ENCODE results near the gene PKP4.

The PKP4 gene

DNA sequence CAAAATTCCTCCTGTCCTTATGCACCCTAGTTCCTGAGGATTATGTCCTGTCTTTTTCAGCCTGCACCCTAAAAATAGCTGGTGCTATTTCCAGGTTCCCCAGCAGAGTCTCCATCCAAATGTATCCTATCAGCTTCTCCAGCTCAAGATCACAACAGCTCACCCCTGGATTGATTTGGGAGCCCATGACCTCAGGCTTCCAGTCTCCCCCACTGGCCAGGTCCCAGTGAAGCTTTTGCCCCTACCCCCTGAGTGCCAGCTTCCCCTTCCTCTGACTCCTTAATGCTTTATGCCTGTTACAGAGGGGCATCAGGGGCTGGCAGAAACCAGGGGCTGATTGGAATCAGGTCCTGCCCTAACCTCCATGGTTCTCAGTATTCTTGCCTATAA lies 261.4 kb downstream of the PKP4 start:
- no peak for DNase-seq (ENCODE audit: low spot score)

DNA sequence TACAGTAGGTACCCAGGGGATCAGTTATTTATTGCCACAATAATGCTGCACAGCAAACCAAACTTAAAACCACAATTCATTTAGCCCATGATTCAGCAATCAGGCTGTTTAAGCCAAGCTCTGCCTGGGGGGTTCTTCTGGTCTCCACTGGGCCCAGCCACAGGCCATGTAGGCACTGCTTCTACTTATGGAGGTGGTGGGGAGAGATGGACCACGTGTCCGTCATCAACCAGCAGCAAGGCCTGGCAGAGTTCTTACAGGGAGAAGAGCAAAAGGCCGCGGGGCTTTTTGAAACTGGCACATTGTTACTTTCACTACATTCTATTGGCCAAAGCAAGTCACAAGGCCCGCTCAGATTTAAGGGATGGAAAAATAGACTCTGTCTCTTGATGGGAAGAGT lies 262.1 kb downstream of the PKP4 start:
- no peak for DNase-seq (ENCODE audit: low spot score)

DNA sequence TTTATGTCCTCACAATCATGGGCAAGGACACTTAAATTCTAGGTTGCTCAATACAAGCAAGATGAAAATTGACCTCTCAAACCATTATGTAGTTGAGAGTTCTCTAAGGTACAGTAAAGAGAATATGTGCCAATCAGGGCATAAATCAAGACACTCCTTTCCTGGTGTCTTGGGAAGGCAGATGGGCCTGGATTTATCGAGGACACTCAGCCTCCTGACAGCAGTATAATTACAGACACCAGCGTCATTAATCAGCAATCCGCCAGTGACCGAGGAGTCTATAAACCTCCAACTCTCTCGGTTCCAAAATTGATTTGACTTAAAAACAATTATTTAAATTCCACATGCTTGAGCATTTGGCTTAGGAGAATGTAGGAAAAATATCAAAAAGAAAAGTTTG lies 262.7 kb downstream of the PKP4 start:
- DNase-seq (ENCODE audit: low spot score): no peak

DNA sequence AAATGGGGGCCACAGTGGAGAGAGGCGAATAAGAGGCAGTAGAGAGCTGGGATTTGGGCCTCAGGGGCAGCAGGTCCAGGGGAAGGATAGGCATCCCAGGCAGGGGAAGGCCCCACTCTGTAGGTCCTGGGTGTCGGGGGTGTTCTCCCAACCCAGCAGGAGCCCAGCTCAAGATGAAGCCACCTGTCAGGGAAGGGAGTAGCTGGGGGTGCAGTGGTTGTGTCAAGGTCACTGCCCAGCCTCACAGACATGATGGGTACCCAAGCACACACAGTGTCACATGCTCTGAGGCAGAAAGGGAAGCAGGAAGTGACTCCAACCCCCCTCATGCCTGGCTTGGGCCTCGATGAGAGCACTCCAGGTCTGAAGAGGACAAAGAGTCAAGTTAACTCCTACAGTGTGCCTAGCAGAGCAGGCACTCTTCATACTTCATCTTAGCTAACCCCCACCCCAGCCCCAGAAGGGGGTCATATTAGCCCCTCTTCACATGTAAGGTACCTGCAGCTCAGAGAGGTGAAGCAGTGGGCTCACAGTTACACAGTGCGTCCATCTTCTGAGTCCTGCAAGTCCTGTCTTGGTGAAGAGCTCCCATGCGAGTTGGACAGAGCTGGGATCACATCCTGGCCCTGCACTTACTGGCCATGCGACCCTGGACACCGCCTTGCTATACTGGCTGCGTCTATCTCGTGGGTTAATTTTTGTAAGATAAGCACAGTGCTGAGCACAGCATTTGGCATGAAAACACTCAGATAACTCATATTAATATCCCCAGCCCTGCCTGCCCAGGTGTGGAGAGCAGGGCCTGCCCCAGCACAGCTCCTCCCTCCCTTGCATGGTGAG lies 265.7 kb downstream of the PKP4 start:
- no peak for DNase-seq (ENCODE audit: low spot score)

DNA sequence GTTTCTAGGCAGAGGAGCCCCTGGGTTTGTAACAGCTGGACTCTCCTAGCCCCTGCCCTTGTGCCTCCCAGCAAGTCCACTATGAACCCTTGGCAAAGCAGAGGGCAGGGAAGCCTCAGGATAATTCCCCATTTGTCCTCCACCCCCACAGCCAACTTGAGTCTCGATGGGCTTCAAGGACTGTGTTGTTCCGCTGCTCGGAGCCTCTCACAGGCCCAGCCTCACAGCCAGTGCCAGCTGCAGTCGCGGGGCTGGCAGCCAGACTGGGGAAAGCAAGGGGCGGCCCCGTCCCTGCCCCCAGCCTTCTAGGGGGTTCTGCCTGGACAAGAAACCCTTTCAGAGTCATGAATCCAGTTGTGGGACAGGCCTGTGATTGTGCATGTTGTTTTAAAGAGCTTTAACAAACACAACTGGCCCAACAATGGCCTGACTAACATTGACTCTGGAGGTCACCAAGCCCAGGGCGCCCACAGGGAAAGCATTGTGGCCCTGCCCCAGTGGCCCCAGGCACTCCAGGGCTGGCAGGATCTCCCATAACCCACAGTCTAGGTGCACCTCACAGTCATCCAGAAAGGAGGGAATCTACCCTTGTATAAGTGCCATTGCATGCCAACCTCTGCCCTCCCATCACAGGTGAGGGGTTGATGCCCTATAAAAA lies 266.6 kb downstream of the PKP4 start:
- no peak for DNase-seq (ENCODE audit: low spot score)

DNA sequence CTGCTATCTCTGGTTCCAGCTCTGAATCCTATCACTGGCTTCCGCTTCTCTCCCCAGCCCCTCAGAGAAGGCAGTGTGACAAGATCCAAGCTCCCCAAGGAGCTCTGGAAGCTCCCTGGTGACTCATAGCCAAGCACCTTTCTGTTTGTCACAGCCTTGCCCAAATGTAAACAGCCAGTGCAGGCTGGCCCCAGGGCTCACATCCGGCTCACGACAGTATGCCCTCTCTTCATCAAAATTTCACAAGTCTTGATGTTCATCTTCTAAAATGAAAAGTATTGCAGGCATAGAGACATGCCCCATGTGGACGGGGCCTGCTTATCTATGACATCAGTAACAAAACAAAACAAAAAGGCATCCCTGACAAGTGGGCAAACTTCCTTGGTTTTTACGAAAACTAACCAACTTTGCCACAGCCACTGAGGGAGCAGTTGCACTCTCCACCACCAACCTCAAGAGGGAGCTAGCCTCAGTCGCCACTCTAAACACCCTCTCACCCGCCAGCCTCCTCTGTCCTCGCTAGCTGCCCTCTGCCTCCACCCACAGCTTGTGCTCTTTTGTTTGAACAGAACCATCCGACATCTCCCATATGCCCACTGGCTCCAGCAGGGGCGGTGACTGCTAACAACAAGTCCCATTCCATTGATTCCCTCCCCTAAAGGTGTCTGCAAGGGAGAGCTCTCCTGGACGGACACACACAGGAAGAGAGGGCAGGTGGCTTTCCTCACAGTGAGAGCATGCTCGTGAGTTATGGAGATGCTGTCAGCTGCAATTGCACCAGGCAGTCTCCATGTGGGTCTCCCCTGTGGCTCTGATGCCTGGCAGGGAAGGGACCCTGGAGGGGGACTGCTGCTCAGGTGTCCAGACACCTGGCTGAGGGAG lies 267.4 kb downstream of the PKP4 start:
- DNase-seq (ENCODE audit: low spot score): no peak

DNA sequence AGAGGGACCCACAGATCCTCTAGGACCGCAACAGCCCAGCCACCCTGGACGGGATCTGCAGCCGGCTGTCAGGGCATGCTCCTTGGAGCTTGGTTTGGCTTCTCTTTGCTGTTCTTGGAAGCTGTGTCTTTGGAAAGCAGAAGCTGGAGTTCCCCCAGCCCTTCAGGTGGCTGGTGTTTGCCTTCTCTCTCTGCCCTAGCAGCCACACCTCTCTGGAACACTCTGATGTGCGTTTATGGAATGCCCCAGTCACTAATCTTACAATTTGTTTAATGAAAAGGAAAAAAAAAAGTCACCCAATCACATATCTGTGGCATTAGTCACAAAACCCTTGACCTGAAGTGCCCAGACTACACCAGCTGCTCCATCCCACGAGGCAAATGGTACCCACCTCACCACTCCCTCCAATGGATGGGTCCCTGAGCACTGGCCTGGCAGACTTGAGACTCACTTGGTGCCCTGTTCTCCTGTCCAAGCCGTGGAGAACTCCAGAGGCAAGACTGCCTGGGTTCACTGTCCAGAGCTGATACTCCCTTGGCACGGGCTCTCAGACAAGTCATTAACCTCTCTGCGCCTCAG lies 268.1 kb downstream of the PKP4 start:
- no peak for DNase-seq (ENCODE audit: low spot score)

DNA sequence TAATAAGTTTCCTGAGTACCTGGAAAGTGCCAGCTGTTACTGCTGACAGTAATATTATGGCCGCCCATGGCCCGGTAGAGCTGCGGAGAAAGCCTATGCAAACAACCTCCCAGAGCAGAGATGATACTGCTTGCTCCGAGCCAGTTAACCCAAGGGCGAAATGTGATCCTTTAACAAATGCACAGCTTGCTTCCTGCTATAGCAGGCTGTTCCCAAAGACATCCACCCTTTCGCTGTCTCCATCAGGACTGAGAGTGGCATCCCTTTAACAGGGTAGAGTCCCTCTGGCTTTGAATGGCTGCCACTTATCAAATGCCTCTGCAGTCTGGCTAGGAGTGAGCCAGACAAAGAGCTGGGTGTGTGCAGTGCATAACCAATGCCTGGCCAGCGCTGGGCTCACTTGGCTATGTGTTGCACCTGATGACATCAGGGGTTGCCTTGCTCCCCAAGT lies 268.7 kb downstream of the PKP4 start:
- no peak for DNase-seq (ENCODE audit: low spot score)

DNA sequence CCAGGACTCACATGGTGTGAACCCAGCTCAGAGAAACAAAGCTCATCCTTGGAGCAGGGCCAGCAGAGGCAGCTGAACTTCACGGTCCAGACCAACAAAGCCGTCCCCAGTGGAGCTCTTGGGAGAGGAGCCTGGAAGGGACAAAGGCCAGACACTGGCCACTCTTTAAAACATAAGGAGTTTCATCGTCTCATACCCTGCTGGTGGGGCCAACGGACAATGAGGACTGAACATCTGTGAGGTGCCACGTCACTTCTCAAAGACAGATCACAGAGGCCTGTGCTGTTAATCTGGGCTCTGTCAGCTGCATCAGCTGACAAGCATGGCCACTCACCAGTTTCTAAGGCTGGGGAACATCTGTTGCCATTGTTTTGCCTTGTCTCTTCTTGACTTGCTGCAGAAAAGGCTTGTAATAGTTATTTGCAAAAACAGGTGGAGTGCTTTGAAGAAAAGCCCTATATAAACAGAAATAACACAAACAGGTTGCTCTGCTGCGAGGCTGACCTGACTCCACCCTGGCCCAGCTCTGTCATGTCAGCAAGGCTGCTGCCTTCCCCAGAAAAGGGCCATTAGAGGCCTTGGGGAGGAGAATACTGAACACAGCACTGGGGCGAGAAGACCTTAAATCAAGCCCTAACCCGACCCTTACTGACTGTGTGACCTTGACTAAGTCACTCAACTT lies 270.3 kb downstream of the PKP4 start:
- peak; percentile 62 for DNase-seq (ENCODE audit: low spot score)

DNA sequence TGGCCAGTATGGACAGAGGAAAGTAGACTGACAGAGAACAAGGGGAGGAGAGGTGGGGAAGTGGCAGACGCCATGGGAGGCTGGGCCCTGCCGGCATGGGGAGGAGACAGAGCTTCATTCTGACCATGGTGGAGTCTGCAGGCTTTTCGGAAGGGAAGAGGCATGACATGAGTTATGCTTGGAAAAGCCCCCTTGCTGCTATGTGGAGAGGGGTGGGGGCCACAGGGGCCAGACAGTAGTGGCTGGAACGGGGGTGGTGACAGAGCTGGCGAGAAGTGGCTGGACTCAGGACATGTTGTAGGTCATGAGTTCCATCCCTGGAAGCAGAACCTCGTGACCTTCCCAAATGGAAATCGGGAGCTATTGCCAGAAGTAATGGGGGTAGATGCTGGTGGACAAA lies 271.7 kb downstream of the PKP4 start:
- DNase-seq (ENCODE audit: low spot score): no peak

DNA sequence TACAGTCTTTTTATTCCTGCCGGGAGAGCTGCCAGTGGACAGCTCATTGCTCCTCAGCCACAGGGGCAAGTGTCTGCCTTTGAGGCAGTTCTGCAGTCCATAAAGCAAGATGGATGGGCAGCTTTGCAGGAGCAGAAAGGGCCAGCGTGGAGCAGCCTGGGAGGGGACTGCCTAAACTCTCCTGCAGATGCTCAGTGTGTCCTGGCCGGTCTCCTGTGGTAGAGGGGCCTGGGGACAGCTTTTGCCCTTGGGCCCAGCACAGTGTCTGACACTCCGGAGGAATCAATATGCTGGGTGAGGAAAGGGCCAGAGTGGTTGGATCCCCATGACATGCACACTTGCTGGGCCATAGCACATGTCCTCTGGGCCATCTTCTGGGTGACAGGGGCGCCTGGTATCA lies 272.7 kb downstream of the PKP4 start:
- DNase-seq (ENCODE audit: low spot score): no peak

DNA sequence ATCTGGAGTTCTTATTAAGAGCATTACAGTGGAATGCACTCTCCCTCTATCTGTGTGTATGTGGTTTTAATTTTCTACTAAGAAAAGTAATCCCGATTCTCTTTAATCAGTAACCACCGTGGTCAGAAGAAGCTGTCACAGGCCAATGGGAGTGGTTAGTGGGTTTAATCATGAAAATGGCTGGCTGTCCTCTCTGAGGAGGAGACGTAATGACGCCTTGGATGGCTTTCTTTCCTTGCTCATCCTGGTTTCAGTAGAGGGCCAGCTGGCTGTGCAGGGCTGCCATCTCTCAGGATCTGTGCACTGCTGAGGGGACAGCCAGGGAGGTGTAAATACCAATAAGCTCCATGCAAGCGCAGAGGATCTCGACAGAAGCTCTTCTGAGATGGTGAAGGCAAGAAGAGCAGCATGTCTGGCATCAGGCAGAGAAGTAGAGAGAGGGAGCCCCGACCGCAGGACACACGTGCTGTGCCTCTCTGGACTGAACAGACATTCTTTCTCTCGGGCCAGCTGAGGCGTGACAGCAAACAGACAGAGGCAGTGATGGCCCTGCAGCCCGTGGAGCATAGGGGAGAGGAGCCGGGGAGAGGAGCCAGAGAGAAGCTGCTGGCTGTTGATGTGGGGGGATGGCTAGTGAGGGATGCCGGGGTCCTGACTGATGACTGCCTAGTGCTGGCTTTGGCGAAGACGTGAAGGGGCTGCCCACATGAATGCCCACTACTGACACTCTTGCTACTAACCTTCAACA lies 273.3 kb downstream of the PKP4 start:
- peak; percentile 46 for DNase-seq (ENCODE audit: low spot score)

DNA sequence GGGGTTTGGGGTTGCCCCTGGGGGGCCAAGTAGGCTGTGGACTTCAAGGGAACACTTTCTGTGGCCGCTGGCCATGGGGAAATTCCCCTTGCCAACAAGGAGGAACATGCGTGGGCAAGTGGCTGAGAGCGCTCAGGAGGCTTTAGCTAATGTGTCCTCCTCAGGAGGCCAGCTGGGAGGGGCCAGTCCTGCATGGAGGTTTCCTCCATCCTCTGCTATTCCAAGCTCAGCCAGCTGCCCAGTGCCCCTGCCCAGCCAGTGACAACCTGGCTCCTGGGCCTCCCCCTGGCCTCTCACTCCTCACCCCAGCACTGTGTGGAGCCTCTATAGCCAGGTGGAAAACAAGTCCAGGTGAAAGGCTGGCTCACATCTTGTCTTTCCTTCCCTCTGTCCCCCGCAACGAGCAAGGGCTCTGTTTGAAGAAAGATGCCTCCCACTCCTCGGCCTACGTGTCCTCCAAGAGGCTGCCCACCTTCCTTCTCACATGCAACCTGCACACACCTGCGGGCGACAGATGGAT lies 273.9 kb downstream of the PKP4 start:
- DNase-seq (ENCODE audit: low spot score): no peak

DNA sequence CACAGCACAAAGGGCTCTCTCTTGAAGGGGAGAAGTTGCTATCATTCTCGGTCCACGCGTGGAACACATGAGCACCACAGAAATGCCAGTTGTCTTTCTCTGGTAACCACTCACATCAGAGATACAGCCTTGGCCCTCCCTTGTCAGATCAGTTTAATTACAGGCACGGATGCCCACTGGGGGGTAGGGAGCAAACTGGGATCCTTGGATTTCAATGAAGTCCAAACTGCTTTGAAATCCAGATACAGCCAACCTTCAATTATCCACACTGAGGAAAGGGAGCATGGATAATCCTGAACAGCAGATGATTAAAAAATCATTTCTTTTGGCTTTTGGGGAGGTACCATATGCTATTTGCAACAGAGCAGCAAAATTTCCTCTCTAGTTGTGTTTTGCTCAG lies 274.6 kb downstream of the PKP4 start:
- DNase-seq (ENCODE audit: low spot score): no peak
